ENCODE results near the gene GGCT. TPM values are rescaled to one million over a fixed set of nuclear protein-coding genes. Genes with fewer than 3 reads are reported as not detected.

GGCT gene
- total and polyA plus RNA-seq, 2 of the 8 experiments (the other 6 are each of a cell fraction or from before 2014, with no cell fraction given), result 50.0 to 129 TPM

DNA sequence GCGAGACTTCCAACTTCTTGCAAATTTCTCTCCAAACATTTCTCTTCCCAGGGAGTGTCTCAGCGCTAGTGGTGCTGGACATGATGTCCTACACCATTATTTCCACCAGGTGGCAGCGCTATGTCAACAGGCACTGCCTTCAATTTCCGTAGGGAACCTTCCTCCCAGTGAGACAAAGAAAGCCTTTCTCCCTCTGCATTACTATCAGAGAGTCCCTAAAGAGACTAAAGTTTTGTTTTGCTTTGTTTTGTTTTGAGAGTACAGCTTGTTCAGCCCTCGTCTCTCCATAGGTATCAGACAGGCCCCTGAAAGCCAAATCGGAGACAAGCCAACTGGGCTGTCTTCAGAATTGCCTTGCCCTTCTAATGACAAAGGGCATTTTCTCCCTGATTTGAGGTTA is 44.2 kb upstream of the GGCT start:
- Histone ChIP-seq H3K27me3 (replicated peaks in 1 of 4; ENCODE audit: control insufficient read depth in 3 of 4, extremely low read depth in 1 of 4, insufficient read depth in 3 of 4, low read length in 3 of 4) (no peaks in the 10 kb centered on the region), H2BK12ac (ENCODE audit: low read depth, low read length) (no peak overlapping the region), H3K9me3 (ENCODE audit: insufficient read depth in 2 of 2, low read depth in 1 of 2, low read length in 1 of 2) (no peaks in the 10 kb centered on the region), H3K4me2 (ENCODE audit: insufficient read depth in 1 of 2, low read depth in 2 of 2, low read length in 2 of 2) (no peak overlapping the region), H4K8ac (ENCODE audit: extremely low read depth, insufficient read depth, low read length) (no peak overlapping the region), H3K23ac (ENCODE audit: insufficient read length) (no peak overlapping the region), H3K56ac (replicated peaks; ENCODE audit: insufficient read length, low read depth, low read length) (no peak overlapping the region), H3K27ac (ENCODE audit: low read depth, low read length) (no peak overlapping the region), H3K4ac (replicated peaks; ENCODE audit: insufficient read length, low read depth, low read length) (no peak overlapping the region), H3K23me2 (ENCODE audit: low read depth, low read length) (no peaks in the 10 kb centered on the region), H3K36me3 (ENCODE audit: control insufficient read depth in 2 of 4, insufficient read depth in 4 of 4, low read length in 3 of 4) (no peaks in the 10 kb centered on the region), H4K20me1 (replicated peaks in 1 of 2; ENCODE audit: control insufficient read depth in 1 of 2, insufficient read depth in 2 of 2, low read length in 2 of 2) (no peaks in the 10 kb centered on the region), H4K91ac (replicated peaks; ENCODE audit: insufficient read length, low read length) (no peak overlapping the region), H2AK5ac (ENCODE audit: low read depth, low read length) (no peak overlapping the region), H3K79me2 (ENCODE audit: control insufficient read depth in 1 of 2, insufficient read depth in 2 of 2, low read length in 2 of 2) (no peaks in the 10 kb centered on the region), H2BK5ac (ENCODE audit: low read depth, low read length) (no peak overlapping the region), H3K18ac (ENCODE audit: extremely low read depth, low read length) (0 out of 2 replicates have a peak overlapping the region, but pooled peaks have one; percentile 3), H2AFZ (ENCODE audit: low read length) (peak overlapping the region; percentile 78), H3K4me1 (replicated peaks in 1 of 4; ENCODE audit: control insufficient read depth in 3 of 4, insufficient read depth in 4 of 4, low read length in 3 of 4) (peaks cover 0 to 8% (median 1%) of the 10 kb centered on the region in 4 experiments; a peak in 2 of 7 replicates), H2BK120ac (replicated peaks; ENCODE audit: low read depth, low read length) (no peak overlapping the region), H2BK15ac (ENCODE audit: low read length) (no peak overlapping the region), H3K79me1 (ENCODE audit: low read depth, low read length) (no peaks in the 10 kb centered on the region), H3K9ac (replicated peaks in 1 of 4; ENCODE audit: extremely low read depth in 1 of 4, low read depth in 3 of 4, low read length in 3 of 4) (no peak overlapping the region), H4K5ac (ENCODE audit: insufficient read length, low read depth, low read length) (no peak overlapping the region), H2BK20ac (ENCODE audit: low read length) (no peak overlapping the region), H3K14ac (ENCODE audit: insufficient read length) (no peak overlapping the region), H3K4me3 (ENCODE audit: extremely low read depth in 1 of 4, insufficient read depth in 2 of 4, low read depth in 3 of 4, low read length in 4 of 4) (no peak overlapping the region; a peak in 1 of 8 replicates)
- TF ChIP-seq KDM4A (IDR thresholded peaks at IDR 0.05; ENCODE audit: low read depth, low read length, severe bottlenecking) (no peak), SP2 (IDR thresholded peaks at IDR 0.05; ENCODE audit: low read length) (no peak), EGR1 (IDR thresholded peaks at IDR 0.05; ENCODE audit: borderline replicate concordance, low read depth, low read length) (no peak), CHD2 (IDR thresholded peaks at IDR 0.05; ENCODE audit: low read length) (no peak), YY1 (IDR thresholded peaks at IDR 0.05; ENCODE audit: low read depth, low read length) (0 out of 2 replicates have a peak, but pooled peaks have one; percentile 19), FOSL1 (IDR thresholded peaks at IDR 0.05; ENCODE audit: insufficient read depth, low read depth, low read length) (no peak), TEAD4 (IDR thresholded peaks at IDR 0.05; ENCODE audit: low read depth, low read length) (0 out of 2 replicates have a peak, but pooled peaks have one; percentile 21), RAD21 (IDR thresholded peaks at IDR 0.05 in 1 of 2, conservative IDR thresholded peaks at IDR 0.05 in 1 of 2; ENCODE audit: low read depth in 2 of 2, low read length in 2 of 2) (peak; percentile 75 to 78), SP4 (IDR thresholded peaks at IDR 0.05; ENCODE audit: low read length) (0 out of 2 replicates have a peak, but pooled peaks have one; percentile 43)
- TF ChIP-seq, protein P1, sequence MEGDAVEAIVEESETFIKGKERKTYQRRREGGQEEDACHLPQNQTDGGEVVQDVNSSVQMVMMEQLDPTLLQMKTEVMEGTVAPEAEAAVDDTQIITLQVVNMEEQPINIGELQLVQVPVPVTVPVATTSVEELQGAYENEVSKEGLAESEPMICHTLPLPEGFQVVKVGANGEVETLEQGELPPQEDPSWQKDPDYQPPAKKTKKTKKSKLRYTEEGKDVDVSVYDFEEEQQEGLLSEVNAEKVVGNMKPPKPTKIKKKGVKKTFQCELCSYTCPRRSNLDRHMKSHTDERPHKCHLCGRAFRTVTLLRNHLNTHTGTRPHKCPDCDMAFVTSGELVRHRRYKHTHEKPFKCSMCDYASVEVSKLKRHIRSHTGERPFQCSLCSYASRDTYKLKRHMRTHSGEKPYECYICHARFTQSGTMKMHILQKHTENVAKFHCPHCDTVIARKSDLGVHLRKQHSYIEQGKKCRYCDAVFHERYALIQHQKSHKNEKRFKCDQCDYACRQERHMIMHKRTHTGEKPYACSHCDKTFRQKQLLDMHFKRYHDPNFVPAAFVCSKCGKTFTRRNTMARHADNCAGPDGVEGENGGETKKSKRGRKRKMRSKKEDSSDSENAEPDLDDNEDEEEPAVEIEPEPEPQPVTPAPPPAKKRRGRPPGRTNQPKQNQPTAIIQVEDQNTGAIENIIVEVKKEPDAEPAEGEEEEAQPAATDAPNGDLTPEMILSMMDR (IDR thresholded peaks at IDR 0.05; ENCODE audit: control extremely low read depth in 1 of 3, insufficient read depth in 1 of 3, low read depth in 1 of 3, low read length in 3 of 3), result peak; percentile 71 to 89 (median 80)
- DNase-seq (ENCODE audit: low read depth in 1 of 2, low spot score in 2 of 2) (peak in 1 of 2 experiments; percentile 66), FAIRE-seq (peak; percentile 99)
- ChIA-PET CTCF (ENCODE audit: partially characterized antibody) (interaction anchor here (0.7 to 9.5 kb wide), 19 partner anchors 12 to 382 kb away, joined by 3 to 214 read pairs (median 4); no protein-coding TSS in a partner anchor), POLR2A (ENCODE audit: partially characterized antibody) (interaction anchor here (0.6 kb wide), 1 partner anchor 129 kb away, joined by 3 read pairs; no protein-coding TSS in a partner anchor)
- 14% methylated on average over 6 of the region's 6 CpGs; no CpG with 5 or more reads in 1 of the 2 experiments for WGBS, 2 experiments (ENCODE audit: extremely low coverage in 1 of 2, insufficient coverage in 1 of 2, insufficient read length in 1 of 2, insufficient replicate concordance in 2 of 2, low coverage in 1 of 2, low lambda C conversion rate in 2 of 2, missing lambda C conversion rate in 1 of 2)

Data from H1 (cell line).